H9 (cell line): Measurements from ENCODE around the gene RIMBP2. TPM values are rescaled to one million over a fixed set of nuclear protein-coding genes. Genes with fewer than 3 reads are reported as not detected.

Source experiments
- DNase-seq: peaks from one replicate; pipeline ENCODE4 v3.0.0-alpha.2; 2017
- H2AFZ ChIP-seq: one replicate; pipeline ENCODE4 v1.6.1; 2013; ENCODE audit warnings: mild to moderate bottlenecking, low read length, control low read depth, moderate library complexity
- H2AK5ac ChIP-seq: 2 replicates; pipeline ENCODE4 v1.6.1; 2013; ENCODE audit warnings: low read length, control low read depth, mixed read lengths; ENCODE audit not compliant: insufficient read length
- H2BK120ac ChIP-seq: one replicate; pipeline ENCODE4 v1.6.1; 2013; ENCODE audit warnings: low read depth, mild to moderate bottlenecking, low read length, control low read depth, inconsistent platforms; ENCODE audit not compliant: poor library complexity, severe bottlenecking
- H2BK12ac ChIP-seq: 2 replicates; pipeline ENCODE4 v1.6.1; 2013; ENCODE audit warnings: low read length, control low read depth, mixed read lengths, low read depth; ENCODE audit not compliant: insufficient read length
- H2BK15ac ChIP-seq: 2 replicates; pipeline ENCODE4 v1.6.1; 2013; ENCODE audit warnings: low read depth, low read length, control low read depth
- H2BK20ac ChIP-seq: one replicate; pipeline ENCODE4 v1.6.1; 2013; ENCODE audit warnings: low read depth, mild to moderate bottlenecking, low read length, control low read depth, inconsistent platforms; ENCODE audit not compliant: poor library complexity, severe bottlenecking
- H2BK5ac ChIP-seq: 2 replicates; pipeline ENCODE4 v1.6.1; 2013; ENCODE audit warnings: low read length, control low read depth, mixed read lengths; ENCODE audit not compliant: insufficient read length
- H3K14ac ChIP-seq: 2 replicates; pipeline ENCODE4 v1.6.1; 2013; ENCODE audit warnings: low read length, control low read depth; ENCODE audit not compliant: insufficient read depth
- H3K18ac ChIP-seq: 2 replicates; pipeline ENCODE4 v1.6.1; 2013; ENCODE audit warnings: low read depth, mild to moderate bottlenecking, mixed read lengths, low read length, control low read depth; ENCODE audit not compliant: insufficient read length
- H3K23ac ChIP-seq: 2 replicates; pipeline ENCODE4 v1.6.1; 2013; ENCODE audit warnings: low read length, control low read depth, mixed read lengths, low read depth; ENCODE audit not compliant: insufficient read length
- H3K23me2 ChIP-seq: 2 replicates; pipeline ENCODE4 v1.6.1; 2013; ENCODE audit warnings: low read depth, mild to moderate bottlenecking, mixed read lengths, low read length, control low read depth; ENCODE audit not compliant: insufficient read length, poor library complexity, severe bottlenecking
- H3K27ac ChIP-seq: 2 replicates; pipeline ENCODE4 v1.5.1; 2013; ENCODE audit warnings: low read length, control low read depth, mixed read lengths, low read depth; ENCODE audit not compliant: insufficient read length
- H3K27me3 ChIP-seq: 2 replicates; pipeline ENCODE4 v1.6.1; 2013; ENCODE audit warnings: low read length, control low read depth, inconsistent platforms; ENCODE audit not compliant: insufficient read depth
- H3K4ac ChIP-seq: 2 replicates; pipeline ENCODE4 v1.6.1; 2013; ENCODE audit warnings: low read depth, mild to moderate bottlenecking, control low read depth, inconsistent platforms, low read length, moderate library complexity
- H3K4me1 ChIP-seq: 2 replicates; pipeline ENCODE4 v1.6.1; 2013; ENCODE audit warnings: low read length, control low read depth, inconsistent platforms; ENCODE audit not compliant: insufficient read depth
- H3K4me2 ChIP-seq: 2 replicates; pipeline ENCODE4 v1.6.1; 2013; ENCODE audit warnings: low read length, control low read depth, mixed read lengths; ENCODE audit not compliant: insufficient read length, insufficient read depth
- H3K56ac ChIP-seq: 2 replicates; pipeline ENCODE4 v1.6.1; 2013; ENCODE audit warnings: low read depth, mild to moderate bottlenecking, mixed read lengths, low read length, control low read depth; ENCODE audit not compliant: insufficient read length
- H3K79me1 ChIP-seq: 2 replicates; pipeline ENCODE4 v1.6.1; 2013; ENCODE audit warnings: low read depth, mild to moderate bottlenecking, moderate library complexity, low read length, control low read depth, inconsistent platforms; ENCODE audit not compliant: insufficient read depth, poor library complexity, severe bottlenecking
- H3K79me2 ChIP-seq: 2 replicates; pipeline ENCODE4 v1.6.1; 2013; ENCODE audit warnings: low read length, control low read depth, inconsistent platforms; ENCODE audit not compliant: insufficient read depth
- H3K9ac ChIP-seq: 2 replicates; pipeline ENCODE4 v1.6.1; 2013; ENCODE audit warnings: low read length, control low read depth, mixed read lengths; ENCODE audit not compliant: insufficient read length; ENCODE audit errors: extremely low read depth
- H3K9me3 ChIP-seq: one replicate; pipeline ENCODE4 v1.6.1; 2013; ENCODE audit warnings: low read depth, low read length, inconsistent platforms; ENCODE audit not compliant: control insufficient read depth
- H3T11ph ChIP-seq: one replicate; pipeline ENCODE4 v1.6.1; 2013; ENCODE audit warnings: mild to moderate bottlenecking, low read length, control low read depth, inconsistent platforms
- H4K20me1 ChIP-seq: one replicate; pipeline ENCODE4 v1.6.1; 2013; ENCODE audit not compliant: control insufficient read depth, insufficient read length, insufficient read depth
- H4K5ac ChIP-seq: 2 replicates; pipeline ENCODE4 v1.6.1; 2013; ENCODE audit warnings: low read depth, mild to moderate bottlenecking, mixed read lengths, low read length, control low read depth; ENCODE audit not compliant: insufficient read length
- H4K8ac ChIP-seq: replicated peaks from 2 replicates; pipeline ENCODE4 v1.6.1; 2013; ENCODE audit warnings: low read length, control low read depth, mixed read lengths, low read depth; ENCODE audit not compliant: insufficient read length
- H4K91ac ChIP-seq: 2 replicates; pipeline ENCODE4 v1.6.1; 2013; ENCODE audit warnings: low read depth, mild to moderate bottlenecking, moderate library complexity, mixed read lengths, low read length, control low read depth; ENCODE audit not compliant: insufficient read length
- H3K27ac Mint-ChIP-seq, 3 experiments: 2 replicates in 2 of 3; 3 replicates in 1 of 3; pipeline ENCODE4 v1.8.0; 2020 to 2021; ENCODE audit warnings: mixed read lengths in 3 of 3, mild to moderate bottlenecking in 1 of 3, moderate library complexity in 1 of 3
- H3K27me3 Mint-ChIP-seq: 2 replicates; pipeline ENCODE4 v1.8.0; 2021; ENCODE audit warnings: low read depth, mild to moderate bottlenecking, moderate library complexity, mixed read lengths
- H3K36me3 Mint-ChIP-seq, 3 experiments: 2 replicates in 2 of 3; 3 replicates in 1 of 3; pipeline ENCODE4 v1.8.0; 2020 to 2021; ENCODE audit warnings: low read depth in 3 of 3, mixed read lengths in 3 of 3; ENCODE audit not compliant: insufficient read depth in 1 of 3
- H3K4me1 Mint-ChIP-seq, 2 experiments: 2 replicates each; pipeline ENCODE4 v1.8.0; 2020; ENCODE audit warnings: mixed read lengths in 2 of 2
- H3K4me3 Mint-ChIP-seq, 2 experiments: 2 replicates in 1 of 2; 3 replicates in 1 of 2; pipeline ENCODE4 v1.8.0; 2020 to 2021; ENCODE audit warnings: mild to moderate bottlenecking in 2 of 2, mixed read lengths in 2 of 2, moderate library complexity in 1 of 2
- H3K9me3 Mint-ChIP-seq, 2 experiments: 2 replicates in 1 of 2; 3 replicates in 1 of 2; pipeline ENCODE4 v1.8.0; 2020; ENCODE audit warnings: mild to moderate bottlenecking in 2 of 2, mixed read lengths in 2 of 2, moderate library complexity in 1 of 2
- CTCF ChIP-seq: fragments of 200-600 bp; sonication (generic); conservative IDR thresholded peaks from 3 replicates; pipeline ENCODE4 v1.8.0; 2021; ENCODE audit warnings: antibody characterized with exemption, mild to moderate bottlenecking
- WGBS: extraction: QIAGEN DNeasy Blood & Tissue Kit; methylation state at CpG from one replicate; pipeline ENCODE4 v1.1.7; 2013; ENCODE audit warnings: missing lambda C conversion rate, low lambda C conversion rate, mixed read lengths; ENCODE audit not compliant: insufficient read length; ENCODE audit errors: extremely low coverage; 5-methylcytosine and 5-hydroxymethylcytosine counted together
- total RNA-seq: library from RNA; stranded (reverse); gene quantifications from 2 replicates; pipeline ENCODE4 v1.2.1, GENCODE V29; 2021

The RIMBP2 gene
- total RNA-seq, 1 experiment from 2014 or later: 0.70 TPM

- Histone ChIP-seq H3K4ac (no peak overlapping the region), H4K91ac (no peak overlapping the region), H3K18ac (no peak overlapping the region), H3K9ac (no peak overlapping the region), H3K79me1 (no peaks in the 10 kb centered on the region), H3K79me2 (no peaks in the 10 kb centered on the region), H3K14ac (no peak overlapping the region), H3K56ac (no peak overlapping the region), H4K5ac (no peak overlapping the region), H3K9me3 (no peaks in the 10 kb centered on the region), H2AFZ (no peak overlapping the region), H3K27ac (no peak overlapping the region), H2BK120ac (no peak overlapping the region), H2BK20ac (no peak overlapping the region), H2BK12ac (no peak overlapping the region), H2BK15ac (no peak overlapping the region), H4K8ac (no peak overlapping the region), H4K20me1 (no peaks in the 10 kb centered on the region), H3K4me2 (no peak overlapping the region), H3K23ac (no peak overlapping the region), H2AK5ac (no peak overlapping the region), H3K4me1 (0 out of 2 replicates have a peak, but pooled peaks cover 1% of the 10 kb centered on the region), H3K27me3 (no peaks in the 10 kb centered on the region), H3T11ph (no peak overlapping the region), H2BK5ac (no peak overlapping the region), H3K23me2 (no peaks in the 10 kb centered on the region)
- Mint-ChIP-seq H3K9me3 (peaks cover 2 to 3% of the 10 kb centered on the region in 2 experiments), H3K4me1 (peaks cover 0 to under 1% of the 10 kb centered on the region in 2 experiments; a peak in 1 of 4 replicates), H3K27ac (no peak overlapping the region), H3K4me3 (no peak overlapping the region), H3K27me3 (peaks cover 25% of the 10 kb centered on the region), H3K36me3 (no peaks in the 10 kb centered on the region)
- no peak for DNase-seq
- no peak for TF ChIP-seq CTCF
- WGBS: no CpG with 5 or more reads among the region's 1 CpG
Measured at GRCh38 chr12:130742716-130743115, 26.6 kb upstream of the RIMBP2 start.
